WTC11 (cell line): ENCODE measurements around the gene ITCH. TPM values are rescaled to one million over a fixed set of nuclear protein-coding genes. Genes with fewer than 3 reads are reported as not detected.

Experiments
- ATAC-seq: fragments of 200-7000 bp; cut with Tn5 transposase; 2 replicates; pipeline ENCODE4 v1.10.0; 2021; ENCODE audit warnings: mild to moderate bottlenecking, moderate library complexity
- CTCF ChIA-PET: fragments of 300-600 bp; sonication (Branson Sonifier 250); formaldehyde crosslinking; loops from one replicate; lab custom pipeline; 2021; ENCODE audit warnings: antibody characterized with exemption; lab: Charles Lee
- POLR2A ChIA-PET: fragments of 350-600 bp; sonication (Branson Sonifier 250); formaldehyde crosslinking; loops from one replicate; lab custom pipeline; 2021; ENCODE audit warnings: antibody characterized with exemption; lab: Charles Lee
- DNase-seq: peaks from one replicate; pipeline ENCODE4 v3.0.0; 2021; ENCODE audit warnings: low spot score
- H3K27ac Mint-ChIP-seq: 2 replicates; pipeline ENCODE4 v1.8.0; 2021; ENCODE audit warnings: mixed read lengths
- H3K27me3 Mint-ChIP-seq: 2 replicates; pipeline ENCODE4 v1.8.0; 2021; ENCODE audit warnings: low read depth, mild to moderate bottlenecking, moderate library complexity, mixed read lengths
- H3K36me3 Mint-ChIP-seq: 2 replicates; pipeline ENCODE4 v1.8.0; 2021; ENCODE audit warnings: mixed read lengths
- H3K4me1 Mint-ChIP-seq: 2 replicates; pipeline ENCODE4 v1.8.0; 2022; ENCODE audit warnings: mixed read lengths
- H3K4me3 Mint-ChIP-seq: 2 replicates; pipeline ENCODE4 v1.8.0; 2021; ENCODE audit warnings: mild to moderate bottlenecking, moderate library complexity, mixed read lengths
- H3K9me3 Mint-ChIP-seq: 2 replicates; pipeline ENCODE4 v1.8.0; 2021; ENCODE audit warnings: mixed read lengths
- ATF1 ChIP-seq: sonication (generic); formaldehyde crosslinking; IDR thresholded peaks from 2 replicates; pipeline ENCODE4 v1.8.1; 2023; ENCODE audit warnings: mild to moderate bottlenecking, moderate library complexity, missing genetic modification reagents
- CREB1 ChIP-seq: sonication (generic); formaldehyde crosslinking; IDR thresholded peaks from 2 replicates; pipeline ENCODE4 v1.8.0; 2023; ENCODE audit warnings: mild to moderate bottlenecking, missing genetic modification reagents
- ETV6 ChIP-seq: sonication (generic); formaldehyde crosslinking; IDR thresholded peaks from 2 replicates; pipeline ENCODE4 v1.8.1; 2022; ENCODE audit warnings: mild to moderate bottlenecking, missing genetic modification reagents
- NFATC4 ChIP-seq: fragments of 250-450 bp; sonication (Bioruptor Pico); IDR thresholded peaks from 2 replicates; pipeline ENCODE4 v1.9.0; 2021; ENCODE audit warnings: mild to moderate bottlenecking
- OVOL2 ChIP-seq: fragments of 250-450 bp; sonication (Bioruptor Pico); IDR thresholded peaks from 2 replicates; pipeline ENCODE4 v1.9.0; 2021; ENCODE audit warnings: mild to moderate bottlenecking, borderline replicate concordance
- SMAD4 ChIP-seq: sonication (generic); formaldehyde crosslinking; IDR thresholded peaks from 2 replicates; pipeline ENCODE4 v1.8.0; 2022; ENCODE audit warnings: mild to moderate bottlenecking, missing genetic modification reagents
- SOX15 ChIP-seq: fragments of 250-450 bp; sonication (Bioruptor Pico); IDR thresholded peaks from 2 replicates; pipeline ENCODE4 v1.9.0; 2021; ENCODE audit warnings: mild to moderate bottlenecking
- SP1 ChIP-seq: sonication (generic); formaldehyde crosslinking; conservative IDR thresholded peaks from 2 replicates; pipeline ENCODE4 v1.8.1; 2022; ENCODE audit warnings: missing genetic modification reagents
- TEAD4 ChIP-seq: sonication (generic); formaldehyde crosslinking; IDR thresholded peaks from 2 replicates; pipeline ENCODE4 v1.8.0; 2022; ENCODE audit warnings: mild to moderate bottlenecking, missing genetic modification reagents
- ZNF138 ChIP-seq: sonication (generic); formaldehyde crosslinking; conservative IDR thresholded peaks from 2 replicates; pipeline ENCODE4 v1.8.1; 2022; ENCODE audit warnings: mild to moderate bottlenecking, moderate library complexity, missing genetic modification reagents
- ZNF232 ChIP-seq: sonication (generic); formaldehyde crosslinking; IDR thresholded peaks from 2 replicates; pipeline ENCODE4 v1.8.0; 2022; ENCODE audit warnings: mild to moderate bottlenecking, missing genetic modification reagents
- ZNF263 ChIP-seq: sonication (generic); formaldehyde crosslinking; IDR thresholded peaks from 2 replicates; pipeline ENCODE4 v1.8.1; 2022; ENCODE audit warnings: low read depth, mild to moderate bottlenecking, moderate library complexity, missing genetic modification reagents
- ZNF416 ChIP-seq: fragments of 250-450 bp; sonication (Bioruptor Pico); IDR thresholded peaks from 2 replicates; pipeline ENCODE4 v1.9.0; 2021; ENCODE audit warnings: mild to moderate bottlenecking, inconsistent platforms
- total RNA-seq: library from RNA; stranded (reverse); gene quantifications from 3 replicates; pipeline ENCODE4 v1.2.3, GENCODE V29; 2021
- TF ChIP-seq, protein P1 (sequence below): fragments of 250-450 bp; sonication (Bioruptor Pico); IDR thresholded peaks from 2 replicates; pipeline ENCODE4 v1.8.0; 2021; ENCODE audit warnings: mild to moderate bottlenecking
- TF ChIP-seq, protein P2 (sequence below): sonication (generic); formaldehyde crosslinking; IDR thresholded peaks from 2 replicates; pipeline ENCODE4 v1.8.0; 2022; ENCODE audit warnings: mild to moderate bottlenecking, missing genetic modification reagents
- TF ChIP-seq, protein P3 (sequence below): sonication (generic); formaldehyde crosslinking; IDR thresholded peaks from 2 replicates; pipeline ENCODE4 v1.8.1; 2022; ENCODE audit warnings: low read depth, missing genetic modification reagents, borderline replicate concordance
- TF ChIP-seq, protein P4 (sequence below): sonication (generic); formaldehyde crosslinking; IDR thresholded peaks from 2 replicates; pipeline ENCODE4 v1.8.1; 2023; ENCODE audit warnings: mild to moderate bottlenecking, missing genetic modification reagents, moderate library complexity
- TF ChIP-seq, protein P5 (sequence below): sonication (generic); formaldehyde crosslinking; conservative IDR thresholded peaks from 2 replicates; pipeline ENCODE4 v1.8.1; 2023; ENCODE audit warnings: mild to moderate bottlenecking, low read depth, missing genetic modification reagents, moderate library complexity
- TF ChIP-seq, protein P6 (sequence below): sonication (generic); formaldehyde crosslinking; IDR thresholded peaks from 2 replicates; pipeline ENCODE4 v1.8.1; 2023; ENCODE audit warnings: mild to moderate bottlenecking, missing genetic modification reagents
- TF ChIP-seq, protein P7 (sequence below): sonication (generic); formaldehyde crosslinking; IDR thresholded peaks from 2 replicates; pipeline ENCODE4 v1.8.0; 2022; ENCODE audit warnings: mild to moderate bottlenecking, missing genetic modification reagents
- TF ChIP-seq, protein P8 (sequence below): sonication (generic); formaldehyde crosslinking; IDR thresholded peaks from 2 replicates; pipeline ENCODE4 v1.8.1; 2022; ENCODE audit warnings: mild to moderate bottlenecking, moderate library complexity, missing genetic modification reagents
- TF ChIP-seq, protein P9 (sequence below): fragments of 250-450 bp; sonication (Bioruptor Pico); IDR thresholded peaks from 2 replicates; pipeline ENCODE4 v2.1.2; 2022; ENCODE audit warnings: mild to moderate bottlenecking, moderate library complexity

ITCH gene
- total RNA-seq, 1 experiment from 2014 or later, result 35.8 TPM

DNA sequence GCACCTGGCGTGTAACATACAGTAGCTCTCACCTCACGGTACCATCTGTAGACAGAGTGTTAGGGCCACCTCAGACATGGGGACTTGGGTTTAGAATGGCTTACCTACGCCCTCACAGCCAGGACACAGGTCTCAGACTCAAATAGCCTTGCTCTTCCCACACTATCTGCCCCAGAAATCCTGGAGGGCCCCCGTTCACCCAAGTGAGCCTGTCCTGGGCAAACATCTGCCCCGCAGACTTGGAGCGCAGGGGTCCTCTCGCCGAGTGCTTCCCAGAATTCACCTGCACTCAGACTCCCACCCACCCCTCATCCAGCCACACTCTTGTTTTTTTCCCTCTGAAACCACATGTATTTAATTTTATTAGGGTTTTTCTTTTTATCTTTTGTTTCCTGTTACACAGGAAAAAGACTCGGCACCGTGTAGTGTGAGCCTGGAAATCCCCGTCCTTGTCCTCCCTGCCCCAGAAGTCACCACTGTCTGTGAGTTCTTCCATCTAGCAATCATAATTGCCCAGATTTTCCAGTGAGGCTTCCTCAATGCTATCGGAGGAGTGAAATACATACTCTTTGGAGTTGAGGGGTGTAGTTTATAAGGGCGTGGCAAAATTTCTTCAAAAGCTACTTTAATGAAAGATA, 178.3 kb downstream of the ITCH start:
- Mint-ChIP-seq H3K4me1 (peaks cover 12% of the 10 kb centered on the region), H3K27ac (no peak overlapping the region), H3K27me3 (0 out of 2 replicates have a peak, but pooled peaks cover 3% of the 10 kb centered on the region), H3K36me3 (peaks cover 23% of the 10 kb centered on the region), H3K4me3 (no peak overlapping the region)
- ChIA-PET CTCF (interaction anchor here (0.6 to 1.0 kb wide), 2 partner anchors 19 to 228 kb away, joined by 3 read pairs; no protein-coding TSS in a partner anchor), POLR2A (no interaction called here)
- no peak for DNase-seq
- no peak for ATAC-seq
- TF ChIP-seq, protein P1, sequence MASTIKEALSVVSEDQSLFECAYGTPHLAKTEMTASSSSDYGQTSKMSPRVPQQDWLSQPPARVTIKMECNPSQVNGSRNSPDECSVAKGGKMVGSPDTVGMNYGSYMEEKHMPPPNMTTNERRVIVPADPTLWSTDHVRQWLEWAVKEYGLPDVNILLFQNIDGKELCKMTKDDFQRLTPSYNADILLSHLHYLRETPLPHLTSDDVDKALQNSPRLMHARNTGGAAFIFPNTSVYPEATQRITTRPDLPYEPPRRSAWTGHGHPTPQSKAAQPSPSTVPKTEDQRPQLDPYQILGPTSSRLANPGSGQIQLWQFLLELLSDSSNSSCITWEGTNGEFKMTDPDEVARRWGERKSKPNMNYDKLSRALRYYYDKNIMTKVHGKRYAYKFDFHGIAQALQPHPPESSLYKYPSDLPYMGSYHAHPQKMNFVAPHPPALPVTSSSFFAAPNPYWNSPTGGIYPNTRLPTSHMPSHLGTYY, result no peak
- TF ChIP-seq ZNF416 (no peak), SP1 (no peak), TEAD4 (CRISPR knock-in tag) (no peak), ETV6 (no peak), ZNF263 (CRISPR knock-in tag) (no peak), OVOL2 (CRISPR knock-in tag) (no peak), SMAD4 (CRISPR knock-in tag) (no peak), ZNF232 (CRISPR knock-in tag) (no peak)
- TF ChIP-seq, protein P2, sequence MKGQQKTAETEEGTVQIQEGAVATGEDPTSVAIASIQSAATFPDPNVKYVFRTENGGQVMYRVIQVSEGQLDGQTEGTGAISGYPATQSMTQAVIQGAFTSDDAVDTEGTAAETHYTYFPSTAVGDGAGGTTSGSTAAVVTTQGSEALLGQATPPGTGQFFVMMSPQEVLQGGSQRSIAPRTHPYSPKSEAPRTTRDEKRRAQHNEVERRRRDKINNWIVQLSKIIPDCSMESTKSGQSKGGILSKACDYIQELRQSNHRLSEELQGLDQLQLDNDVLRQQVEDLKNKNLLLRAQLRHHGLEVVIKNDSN (CRISPR knock-in tag), result no peak
- TF ChIP-seq, protein P3, sequence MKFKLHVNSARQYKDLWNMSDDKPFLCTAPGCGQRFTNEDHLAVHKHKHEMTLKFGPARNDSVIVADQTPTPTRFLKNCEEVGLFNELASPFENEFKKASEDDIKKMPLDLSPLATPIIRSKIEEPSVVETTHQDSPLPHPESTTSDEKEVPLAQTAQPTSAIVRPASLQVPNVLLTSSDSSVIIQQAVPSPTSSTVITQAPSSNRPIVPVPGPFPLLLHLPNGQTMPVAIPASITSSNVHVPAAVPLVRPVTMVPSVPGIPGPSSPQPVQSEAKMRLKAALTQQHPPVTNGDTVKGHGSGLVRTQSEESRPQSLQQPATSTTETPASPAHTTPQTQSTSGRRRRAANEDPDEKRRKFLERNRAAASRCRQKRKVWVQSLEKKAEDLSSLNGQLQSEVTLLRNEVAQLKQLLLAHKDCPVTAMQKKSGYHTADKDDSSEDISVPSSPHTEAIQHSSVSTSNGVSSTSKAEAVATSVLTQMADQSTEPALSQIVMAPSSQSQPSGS (CRISPR knock-in tag), result no peak
- TF ChIP-seq, protein P4, sequence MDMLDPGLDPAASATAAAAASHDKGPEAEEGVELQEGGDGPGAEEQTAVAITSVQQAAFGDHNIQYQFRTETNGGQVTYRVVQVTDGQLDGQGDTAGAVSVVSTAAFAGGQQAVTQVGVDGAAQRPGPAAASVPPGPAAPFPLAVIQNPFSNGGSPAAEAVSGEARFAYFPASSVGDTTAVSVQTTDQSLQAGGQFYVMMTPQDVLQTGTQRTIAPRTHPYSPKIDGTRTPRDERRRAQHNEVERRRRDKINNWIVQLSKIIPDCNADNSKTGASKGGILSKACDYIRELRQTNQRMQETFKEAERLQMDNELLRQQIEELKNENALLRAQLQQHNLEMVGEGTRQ, result no peak
- TF ChIP-seq, protein P5, sequence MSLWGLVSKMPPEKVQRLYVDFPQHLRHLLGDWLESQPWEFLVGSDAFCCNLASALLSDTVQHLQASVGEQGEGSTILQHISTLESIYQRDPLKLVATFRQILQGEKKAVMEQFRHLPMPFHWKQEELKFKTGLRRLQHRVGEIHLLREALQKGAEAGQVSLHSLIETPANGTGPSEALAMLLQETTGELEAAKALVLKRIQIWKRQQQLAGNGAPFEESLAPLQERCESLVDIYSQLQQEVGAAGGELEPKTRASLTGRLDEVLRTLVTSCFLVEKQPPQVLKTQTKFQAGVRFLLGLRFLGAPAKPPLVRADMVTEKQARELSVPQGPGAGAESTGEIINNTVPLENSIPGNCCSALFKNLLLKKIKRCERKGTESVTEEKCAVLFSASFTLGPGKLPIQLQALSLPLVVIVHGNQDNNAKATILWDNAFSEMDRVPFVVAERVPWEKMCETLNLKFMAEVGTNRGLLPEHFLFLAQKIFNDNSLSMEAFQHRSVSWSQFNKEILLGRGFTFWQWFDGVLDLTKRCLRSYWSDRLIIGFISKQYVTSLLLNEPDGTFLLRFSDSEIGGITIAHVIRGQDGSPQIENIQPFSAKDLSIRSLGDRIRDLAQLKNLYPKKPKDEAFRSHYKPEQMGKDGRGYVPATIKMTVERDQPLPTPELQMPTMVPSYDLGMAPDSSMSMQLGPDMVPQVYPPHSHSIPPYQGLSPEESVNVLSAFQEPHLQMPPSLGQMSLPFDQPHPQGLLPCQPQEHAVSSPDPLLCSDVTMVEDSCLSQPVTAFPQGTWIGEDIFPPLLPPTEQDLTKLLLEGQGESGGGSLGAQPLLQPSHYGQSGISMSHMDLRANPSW (CRISPR knock-in tag), result no peak
- TF ChIP-seq, all 79 proteins: peak for 0
- H3K9me3 Mint-ChIP-seq, result no peaks in the 10 kb centered on the region

DNA sequence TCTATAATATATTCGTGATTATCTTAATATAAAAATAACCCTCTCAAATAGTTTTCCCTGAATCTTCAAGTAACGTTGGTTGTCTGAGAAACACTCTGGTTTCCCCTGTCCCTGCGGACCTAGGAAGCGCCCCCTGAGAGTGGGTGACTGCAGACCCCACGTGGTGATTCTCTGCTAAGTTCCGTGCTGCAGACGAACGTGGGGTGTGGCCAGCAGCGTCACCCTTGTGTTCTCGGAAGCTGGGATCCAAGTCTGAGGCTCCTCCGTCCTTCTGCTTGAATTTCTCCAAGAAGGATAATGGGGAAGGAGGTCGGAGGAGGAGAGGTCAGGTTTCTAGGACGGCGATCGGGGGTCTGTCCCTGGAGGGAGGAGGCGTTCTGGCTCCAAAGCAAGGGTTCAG, 178.8 kb downstream of the ITCH start:
- Mint-ChIP-seq H3K27me3 (0 out of 2 replicates have a peak, but pooled peaks cover 3% of the 10 kb centered on the region), H3K9me3 (no peaks in the 10 kb centered on the region), H3K4me1 (peaks cover 12% of the 10 kb centered on the region), H3K36me3 (peaks cover 20% of the 10 kb centered on the region), H3K4me3 (no peak overlapping the region), H3K27ac (no peak overlapping the region)
- CTCF ChIA-PET, result interaction anchor here (0.9 kb wide), 1 partner anchor 19 kb away, joined by 4 read pairs; no protein-coding TSS in a partner anchor
- DNase-seq (no peak), ATAC-seq (no peak)
- POLR2A ChIA-PET, result no interaction called here
- TF ChIP-seq NFATC4 (CRISPR knock-in tag) (no peak), ATF1 (no peak), ZNF138 (CRISPR knock-in tag) (no peak), SOX15 (CRISPR knock-in tag) (no peak), SP1 (no peak), OVOL2 (CRISPR knock-in tag) (no peak), CREB1 (no peak)
- TF ChIP-seq, protein P6, sequence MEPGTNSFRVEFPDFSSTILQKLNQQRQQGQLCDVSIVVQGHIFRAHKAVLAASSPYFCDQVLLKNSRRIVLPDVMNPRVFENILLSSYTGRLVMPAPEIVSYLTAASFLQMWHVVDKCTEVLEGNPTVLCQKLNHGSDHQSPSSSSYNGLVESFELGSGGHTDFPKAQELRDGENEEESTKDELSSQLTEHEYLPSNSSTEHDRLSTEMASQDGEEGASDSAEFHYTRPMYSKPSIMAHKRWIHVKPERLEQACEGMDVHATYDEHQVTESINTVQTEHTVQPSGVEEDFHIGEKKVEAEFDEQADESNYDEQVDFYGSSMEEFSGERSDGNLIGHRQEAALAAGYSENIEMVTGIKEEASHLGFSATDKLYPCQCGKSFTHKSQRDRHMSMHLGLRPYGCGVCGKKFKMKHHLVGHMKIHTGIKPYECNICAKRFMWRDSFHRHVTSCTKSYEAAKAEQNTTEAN (CRISPR knock-in tag), result no peak
- TF ChIP-seq, protein P7, sequence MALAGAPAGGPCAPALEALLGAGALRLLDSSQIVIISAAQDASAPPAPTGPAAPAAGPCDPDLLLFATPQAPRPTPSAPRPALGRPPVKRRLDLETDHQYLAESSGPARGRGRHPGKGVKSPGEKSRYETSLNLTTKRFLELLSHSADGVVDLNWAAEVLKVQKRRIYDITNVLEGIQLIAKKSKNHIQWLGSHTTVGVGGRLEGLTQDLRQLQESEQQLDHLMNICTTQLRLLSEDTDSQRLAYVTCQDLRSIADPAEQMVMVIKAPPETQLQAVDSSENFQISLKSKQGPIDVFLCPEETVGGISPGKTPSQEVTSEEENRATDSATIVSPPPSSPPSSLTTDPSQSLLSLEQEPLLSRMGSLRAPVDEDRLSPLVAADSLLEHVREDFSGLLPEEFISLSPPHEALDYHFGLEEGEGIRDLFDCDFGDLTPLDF (CRISPR knock-in tag), result no peak
- TF ChIP-seq, protein P8, sequence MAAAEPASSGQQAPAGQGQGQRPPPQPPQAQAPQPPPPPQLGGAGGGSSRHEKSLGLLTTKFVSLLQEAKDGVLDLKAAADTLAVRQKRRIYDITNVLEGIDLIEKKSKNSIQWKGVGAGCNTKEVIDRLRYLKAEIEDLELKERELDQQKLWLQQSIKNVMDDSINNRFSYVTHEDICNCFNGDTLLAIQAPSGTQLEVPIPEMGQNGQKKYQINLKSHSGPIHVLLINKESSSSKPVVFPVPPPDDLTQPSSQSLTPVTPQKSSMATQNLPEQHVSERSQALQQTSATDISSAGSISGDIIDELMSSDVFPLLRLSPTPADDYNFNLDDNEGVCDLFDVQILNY (CRISPR knock-in tag), result no peak
- TF ChIP-seq, protein P9, sequence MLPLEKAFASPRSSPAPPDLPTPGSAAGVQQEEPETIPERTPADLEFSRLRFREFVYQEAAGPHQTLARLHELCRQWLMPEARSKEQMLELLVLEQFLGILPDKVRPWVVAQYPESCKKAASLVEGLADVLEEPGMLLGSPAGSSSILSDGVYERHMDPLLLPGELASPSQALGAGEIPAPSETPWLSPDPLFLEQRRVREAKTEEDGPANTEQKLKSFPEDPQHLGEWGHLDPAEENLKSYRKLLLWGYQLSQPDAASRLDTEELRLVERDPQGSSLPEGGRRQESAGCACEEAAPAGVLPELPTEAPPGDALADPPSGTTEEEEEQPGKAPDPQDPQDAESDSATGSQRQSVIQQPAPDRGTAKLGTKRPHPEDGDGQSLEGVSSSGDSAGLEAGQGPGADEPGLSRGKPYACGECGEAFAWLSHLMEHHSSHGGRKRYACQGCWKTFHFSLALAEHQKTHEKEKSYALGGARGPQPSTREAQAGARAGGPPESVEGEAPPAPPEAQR (CRISPR knock-in tag), result no peak
